BLaER1 (cell line): ENCODE data around the gene TBC1D20.
A peak's percentile ranks its signal among the peaks of the same experiment; 100 is the strongest.
"Not testable (repeated sequence)": the region's sequence is repeated elsewhere in the genome, so short reads cannot be mapped to it uniquely, and the experiment has no call there.

Source experiments
- H3K27ac ChIP-seq: shearing (Covaris generic); formaldehyde crosslinking; 2 replicates; pipeline ENCODE4 v1.8.1; 2022
- H3K27me3 ChIP-seq: shearing (Covaris generic); formaldehyde crosslinking; 2 replicates; pipeline ENCODE4 v1.8.1; 2022
- H3K36me3 ChIP-seq: shearing (Covaris generic); formaldehyde crosslinking; 2 replicates; pipeline ENCODE4 v1.8.1; 2022
- H3K4me1 ChIP-seq: shearing (Covaris generic); formaldehyde crosslinking; 2 replicates; pipeline ENCODE4 v1.8.1; 2022
- H3K4me2 ChIP-seq: shearing (Covaris generic); formaldehyde crosslinking; 2 replicates; pipeline ENCODE4 v1.8.1; 2022
- H3K4me3 ChIP-seq: shearing (Covaris generic); formaldehyde crosslinking; 2 replicates; pipeline ENCODE4 v1.8.1; 2022
- H3K9ac ChIP-seq: shearing (Covaris generic); formaldehyde crosslinking; 2 replicates; pipeline ENCODE4 v1.8.1; 2022
- H3K9me3 ChIP-seq: shearing (Covaris generic); formaldehyde crosslinking; 2 replicates; pipeline ENCODE4 v1.8.1; 2022
- H4K20me1 ChIP-seq: shearing (Covaris generic); formaldehyde crosslinking; 2 replicates; pipeline ENCODE4 v1.8.1; 2022
- Cebpa-rat ChIP-seq: shearing (Covaris generic); IDR thresholded peaks from 2 replicates; pipeline ENCODE4 v1.8.1; 2022

The TBC1D20 gene

DNA sequence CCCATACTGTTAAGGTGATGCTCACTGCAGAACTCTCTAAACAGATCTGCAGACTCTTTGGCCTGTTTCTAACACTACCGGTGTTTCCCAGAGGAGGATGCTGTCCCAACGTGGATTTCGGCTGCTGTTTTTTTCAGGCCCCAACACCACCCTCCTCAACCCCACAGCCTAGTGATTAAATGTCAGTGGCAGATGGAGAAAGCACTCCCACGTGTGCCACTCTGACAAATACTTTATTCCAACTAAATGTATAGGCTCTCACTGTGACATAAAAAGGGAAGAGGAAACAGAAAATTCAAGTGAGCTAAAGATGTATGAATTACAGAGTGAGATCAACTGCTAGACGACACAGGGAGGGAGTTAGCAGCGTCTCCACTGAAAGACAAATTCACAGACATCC lies 3.6 kb downstream of the TBC1D20 start:
- no peak overlapping the region; the same call in 1 of the 2 replicates for H3K27ac ChIP-seq
- H3K4me3 ChIP-seq = no peak overlapping the region
- peaks cover 42% of the 10 kb centered on the region for H3K4me1 ChIP-seq
- H3K36me3 ChIP-seq = peaks cover 10% of the 10 kb centered on the region; the same call in 1 of the 2 replicates
- peak overlapping the region; percentile 95 for H3K4me2 ChIP-seq
- peaks cover 84% of the 10 kb centered on the region for H4K20me1 ChIP-seq
- TF ChIP-seq Cebpa-rat = no peak
- peak overlapping the region; percentile 46 for H3K9ac ChIP-seq
- H3K9me3 ChIP-seq = no peaks in the 10 kb centered on the region
- no peaks in the 10 kb centered on the region for H3K27me3 ChIP-seq

DNA sequence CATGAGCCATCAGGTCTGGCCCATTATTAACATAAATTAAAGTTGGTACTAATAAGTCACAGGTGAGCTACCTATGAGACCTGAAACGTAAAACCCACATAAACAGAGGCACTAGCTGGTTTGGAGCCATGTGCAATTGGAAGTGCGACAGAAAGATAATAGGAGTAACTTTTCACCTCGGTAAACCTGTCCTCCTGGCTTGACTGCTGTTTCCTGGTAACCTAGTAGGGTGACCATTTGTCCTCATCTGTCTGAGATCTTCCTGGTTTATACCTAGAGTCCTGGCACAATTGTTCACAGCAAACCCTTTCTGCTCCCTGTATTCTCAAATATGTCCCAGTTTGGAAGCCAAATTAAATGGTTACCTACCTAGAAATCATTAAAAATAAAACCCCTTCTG lies 7.4 kb downstream of the TBC1D20 start:
- H3K4me3 ChIP-seq = no peak overlapping the region
- TF ChIP-seq Cebpa-rat = no peak
- H3K27ac ChIP-seq = no peak overlapping the region
- no peaks in the 10 kb centered on the region for H3K27me3 ChIP-seq
- H3K9me3 ChIP-seq = no peaks in the 10 kb centered on the region
- no peak overlapping the region for H3K4me2 ChIP-seq
- no peak overlapping the region for H3K9ac ChIP-seq
- H3K36me3 ChIP-seq = peaks cover 27% of the 10 kb centered on the region
- H4K20me1 ChIP-seq = peaks cover 100% of the 10 kb centered on the region
- peaks cover 19% of the 10 kb centered on the region for H3K4me1 ChIP-seq

- H3K4me3 ChIP-seq, H3K9ac ChIP-seq, H3K4me1 ChIP-seq, H3K27me3 ChIP-seq, H3K9me3 ChIP-seq, H3K4me2 ChIP-seq, H3K27ac ChIP-seq: not testable (repeated sequence)
- peaks cover 100% of the 10 kb centered on the region for H4K20me1 ChIP-seq
- peaks cover 42% of the 10 kb centered on the region for H3K36me3 ChIP-seq
Measured at GRCh38 chr20:452021-452420, 10.3 kb downstream of the TBC1D20 start.

- Histone ChIP-seq H3K36me3 (peaks cover 83% of the 10 kb centered on the region), H3K27me3 (no peaks in the 10 kb centered on the region), H3K27ac (no peak overlapping the region), H3K9ac (no peak overlapping the region), H3K9me3 (no peaks in the 10 kb centered on the region), H3K4me2 (no peak overlapping the region), H4K20me1 (peaks cover 99% of the 10 kb centered on the region), H3K4me3 (no peak overlapping the region), H3K4me1 (peaks cover 14% of the 10 kb centered on the region; the same call in 1 of the 2 replicates)
- TF ChIP-seq Cebpa-rat = no peak
Measured at GRCh38 chr20:445514-446336, 16.6 kb downstream of the TBC1D20 start.

DNA sequence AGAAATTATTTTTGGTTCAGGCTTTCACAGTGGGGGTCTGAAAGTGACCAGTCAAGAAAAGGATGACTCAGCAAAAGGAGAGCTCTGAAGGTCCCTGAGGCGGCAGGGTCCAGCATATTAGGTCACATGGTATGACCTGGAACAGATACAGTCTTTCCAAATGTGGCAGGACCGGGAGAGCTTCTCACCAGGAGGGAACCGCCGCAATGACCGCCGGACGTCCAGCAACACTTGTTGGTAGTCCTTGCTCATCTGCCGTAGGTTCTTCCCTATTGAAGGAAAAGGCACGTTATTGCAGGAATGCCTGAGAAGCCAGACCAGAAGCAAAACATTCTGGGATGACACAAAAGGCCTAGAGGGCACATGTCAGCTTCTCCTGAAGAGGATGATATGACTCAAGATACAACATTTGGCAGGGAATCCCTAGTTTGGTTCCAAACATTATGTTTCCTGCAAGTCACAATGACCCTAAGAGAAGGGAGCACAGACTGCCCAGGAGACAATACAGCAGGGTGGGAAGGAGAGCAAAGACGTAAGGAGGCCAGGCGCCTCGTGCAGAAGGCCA lies 17.4 kb downstream of the TBC1D20 start:
- Histone ChIP-seq H3K4me2 (no peak overlapping the region), H3K36me3 (peaks cover 90% of the 10 kb centered on the region), H3K9me3 (no peaks in the 10 kb centered on the region), H3K9ac (no peak overlapping the region), H4K20me1 (peaks cover 99% of the 10 kb centered on the region), H3K27ac (no peak overlapping the region), H3K27me3 (no peaks in the 10 kb centered on the region), H3K4me3 (no peak overlapping the region), H3K4me1 (peaks cover 22% of the 10 kb centered on the region)
- no peak for TF ChIP-seq Cebpa-rat

DNA sequence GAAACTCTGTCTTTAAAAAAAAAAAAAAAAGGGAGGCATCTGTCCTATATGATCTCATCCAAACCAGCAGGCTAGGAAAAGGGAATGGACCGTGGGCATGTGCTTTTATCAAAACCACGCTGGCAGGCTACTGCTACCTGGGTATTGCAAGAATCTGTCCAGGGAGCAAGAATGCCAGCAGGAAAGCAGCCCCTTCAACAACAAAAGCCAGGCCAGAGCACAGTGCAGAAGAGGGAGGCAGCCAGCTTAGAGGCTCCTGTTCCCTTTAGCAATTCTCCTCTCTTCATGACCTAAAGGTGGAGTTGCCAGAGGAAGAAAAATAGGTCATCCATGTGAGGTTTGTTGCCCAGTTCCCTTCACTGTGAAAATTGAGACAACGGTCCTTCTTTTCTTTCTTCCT lies 18.2 kb downstream of the TBC1D20 start:
- Histone ChIP-seq H3K9me3 (no peaks in the 10 kb centered on the region), H3K4me3 (no peak overlapping the region), H3K4me1 (peaks cover 30% of the 10 kb centered on the region), H3K36me3 (peaks cover 94% of the 10 kb centered on the region), H3K4me2 (no peak overlapping the region), H4K20me1 (peaks cover 99% of the 10 kb centered on the region), H3K9ac (no peak overlapping the region), H3K27me3 (no peaks in the 10 kb centered on the region), H3K27ac (no peak overlapping the region)
- no peak for TF ChIP-seq Cebpa-rat

DNA sequence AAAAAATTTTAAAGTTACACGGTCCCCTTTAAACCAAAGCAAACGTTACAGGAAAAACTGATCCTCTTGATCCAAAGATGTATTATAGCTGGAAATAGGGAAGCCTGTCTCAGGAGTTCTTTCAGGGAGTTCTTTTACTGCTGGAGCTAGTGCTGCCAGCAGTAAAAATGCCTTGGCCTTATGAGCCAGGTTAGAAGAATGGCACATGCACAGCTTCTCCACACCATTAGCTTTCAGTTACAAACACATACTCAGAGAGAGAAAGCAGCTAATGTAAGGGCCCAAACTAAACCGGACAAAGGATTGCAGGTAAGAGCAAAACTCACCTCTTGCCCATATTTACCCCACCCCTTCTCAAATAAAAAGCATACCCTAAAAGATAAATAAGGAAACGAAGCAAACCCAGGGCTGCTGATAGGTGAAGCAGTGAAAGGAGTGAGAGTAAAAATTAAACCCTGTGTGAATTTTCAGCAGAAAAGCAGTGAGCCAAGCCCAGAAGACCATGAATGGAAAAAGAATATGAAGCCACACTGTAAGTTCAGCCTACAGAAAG lies 19.0 kb downstream of the TBC1D20 start:
- no peak overlapping the region for H3K4me3 ChIP-seq
- no peaks in the 10 kb centered on the region for H3K9me3 ChIP-seq
- H3K4me1 ChIP-seq = peaks cover 39% of the 10 kb centered on the region
- no peaks in the 10 kb centered on the region for H3K27me3 ChIP-seq
- no peak for TF ChIP-seq Cebpa-rat
- H3K4me2 ChIP-seq = no peak overlapping the region
- H3K27ac ChIP-seq = no peak overlapping the region
- H3K36me3 ChIP-seq = peaks cover 88% of the 10 kb centered on the region
- H3K9ac ChIP-seq = no peak overlapping the region
- H4K20me1 ChIP-seq = peaks cover 99% of the 10 kb centered on the region

GRCh38 chr20:440636-441035 lies 21.7 kb downstream of the TBC1D20 start:
- Histone ChIP-seq H4K20me1 (peaks cover 89% of the 10 kb centered on the region), H3K4me3 (no peak overlapping the region), H3K27me3 (no peaks in the 10 kb centered on the region), H3K36me3 (peaks cover 81% of the 10 kb centered on the region), H3K4me2 (peak overlapping the region; percentile 96), H3K4me1 (peaks cover 58% of the 10 kb centered on the region), H3K27ac (no peak overlapping the region), H3K9me3 (no peaks in the 10 kb centered on the region), H3K9ac (no peak overlapping the region)
- no peak for TF ChIP-seq Cebpa-rat

GRCh38 chr20:440148-440547 lies 22.2 kb downstream of the TBC1D20 start:
- Histone ChIP-seq H3K9me3 (no peaks in the 10 kb centered on the region), H3K4me2 (peak overlapping the region; percentile 96), H4K20me1 (peaks cover 89% of the 10 kb centered on the region), H3K36me3 (peaks cover 81% of the 10 kb centered on the region), H3K4me1 (peaks cover 61% of the 10 kb centered on the region), H3K27ac (no peak overlapping the region), H3K27me3 (no peaks in the 10 kb centered on the region), H3K4me3 (no peak overlapping the region), H3K9ac (no peak overlapping the region)
- no peak for TF ChIP-seq Cebpa-rat
